ENCODE results near the gene KMT2B.
"Not testable (repeated sequence)": the region's sequence is repeated elsewhere in the genome, so short reads cannot be mapped to it uniquely, and the experiment has no call there.

The KMT2B gene

DNA sequence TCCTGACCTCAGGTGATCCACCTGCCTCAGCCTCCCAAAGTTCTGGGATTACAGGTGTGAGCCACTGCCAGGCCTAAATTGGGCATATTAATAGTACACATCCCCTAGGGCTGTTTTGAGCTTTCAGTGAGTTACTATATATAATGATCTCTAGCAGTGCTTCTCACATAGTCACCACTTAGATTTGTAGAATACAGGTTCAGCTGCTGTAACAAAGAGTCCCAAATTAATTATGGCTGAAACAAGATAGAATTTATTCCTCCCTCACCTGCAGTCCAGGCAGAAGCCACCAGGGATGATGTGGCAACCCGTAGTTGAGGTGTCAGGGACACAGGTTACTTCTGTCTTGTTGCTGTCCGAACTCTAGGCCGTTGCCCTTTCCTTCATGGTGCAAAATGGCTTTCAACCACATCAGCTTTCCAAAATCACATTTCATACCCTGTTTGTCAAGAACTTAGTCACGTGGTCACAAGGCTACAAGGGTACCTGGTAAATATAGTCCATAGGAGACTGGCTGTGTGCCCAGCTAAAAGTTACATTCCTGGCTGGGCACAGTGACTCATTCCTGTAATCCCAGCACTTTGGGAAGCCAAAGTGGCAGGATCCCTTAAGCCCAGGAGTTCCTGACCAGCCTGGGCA, 43.0 kb downstream of the KMT2B start:
- TF ChIP-seq POLR2A (IDR thresholded peaks at IDR 0.05; ENCODE audit: low read depth, low read length) (no peak), POU2F2 (IDR thresholded peaks at IDR 0.05; ENCODE audit: low read depth, low read length) (no peak), SPI1 (IDR thresholded peaks at IDR 0.05; ENCODE audit: low read depth, low read length) (no peak), TAF1 (IDR thresholded peaks at IDR 0.05; ENCODE audit: low read depth, low read length) (no peak), PAX5 (IDR thresholded peaks at IDR 0.05; ENCODE audit: insufficient read depth, low read length, severe bottlenecking) (no peak), POLR2AphosphoS5 (IDR thresholded peaks at IDR 0.05; ENCODE audit: low read depth, low read length) (no peak)
- no peak for DNase-seq (ENCODE audit: insufficient read length, low spot score)
- FAIRE-seq, result no peak

DNA sequence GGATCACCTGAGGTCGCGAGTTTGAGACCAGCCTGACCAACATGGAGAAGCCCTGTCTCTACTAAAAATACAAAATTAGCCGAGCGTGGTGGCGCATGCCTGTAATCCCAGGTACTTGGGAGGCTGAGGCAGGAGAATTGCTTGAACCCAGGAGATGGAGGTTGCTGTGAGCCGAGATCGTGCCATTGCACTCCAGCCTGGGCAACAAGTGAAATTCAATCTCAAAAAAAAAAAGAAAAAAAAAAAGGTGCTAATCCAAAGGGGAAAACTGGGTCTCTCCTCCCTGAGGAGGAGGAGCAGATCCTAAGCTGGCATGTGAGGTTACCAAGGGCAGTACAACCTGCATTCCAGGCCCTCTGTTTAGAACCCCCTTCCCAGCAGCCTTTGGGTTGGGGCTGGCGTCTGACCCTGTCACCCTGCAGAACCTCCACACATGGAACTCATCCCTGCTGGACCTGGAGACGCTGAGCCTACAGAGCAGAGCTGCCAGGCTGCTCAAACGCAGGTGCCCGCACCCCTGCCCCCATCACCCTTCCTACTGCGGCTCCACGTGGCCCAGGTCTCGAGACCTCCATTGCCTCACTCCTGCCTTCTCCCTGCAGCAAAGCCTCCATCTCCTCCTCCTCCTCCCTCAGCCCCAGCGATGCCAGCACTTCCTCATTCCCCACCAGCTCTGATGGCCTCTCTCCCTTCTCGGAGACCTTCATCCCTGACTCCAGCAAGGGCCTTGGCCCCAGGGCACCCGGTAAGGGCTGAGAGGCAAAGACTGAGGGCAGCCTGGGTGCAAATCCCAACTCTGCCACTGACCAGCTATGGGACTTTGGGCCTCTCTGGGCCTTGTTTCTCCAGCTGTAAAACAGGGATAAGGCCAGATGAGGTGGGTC, 46.9 kb downstream of the KMT2B start:
- no peak for DNase-seq (ENCODE audit: insufficient read length, low spot score)
- no peak for FAIRE-seq

DNA sequence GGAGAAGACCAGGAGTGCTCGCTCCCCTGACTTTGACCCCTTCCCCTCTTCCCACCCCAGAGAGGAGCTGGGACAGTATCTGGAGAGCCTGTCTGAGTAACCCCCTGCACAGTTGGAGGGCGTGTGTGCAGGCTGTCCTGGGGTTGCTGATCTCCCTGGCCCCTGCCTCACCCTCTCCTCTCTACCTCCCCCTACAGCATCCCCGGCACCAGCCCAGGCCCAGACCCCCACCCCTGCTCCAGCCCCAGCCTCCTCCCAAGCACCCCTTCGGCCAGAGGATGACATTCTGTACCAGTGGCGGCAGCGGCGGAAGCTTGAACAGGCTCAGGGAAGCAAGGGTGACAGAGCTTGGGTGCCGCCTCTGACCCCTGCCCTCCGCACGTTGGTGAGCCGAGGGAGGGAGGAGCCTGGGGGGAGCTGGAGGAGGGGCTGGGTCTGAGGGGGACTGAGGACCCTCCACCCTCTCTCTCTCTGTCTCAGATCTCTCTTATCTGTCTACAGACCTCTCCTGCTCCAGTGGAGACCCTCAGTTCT, 48.8 kb downstream of the KMT2B start:
- TF ChIP-seq TAF1 (IDR thresholded peaks at IDR 0.05; ENCODE audit: low read depth, low read length) (no peak), POLR2A (IDR thresholded peaks at IDR 0.05; ENCODE audit: low read depth, low read length) (0 out of 2 replicates have a peak, but pooled peaks have one; percentile 24), POU2F2 (IDR thresholded peaks at IDR 0.05; ENCODE audit: low read depth, low read length) (no peak), PAX5 (IDR thresholded peaks at IDR 0.05; ENCODE audit: insufficient read depth, low read length, severe bottlenecking) (no peak), SPI1 (IDR thresholded peaks at IDR 0.05; ENCODE audit: low read depth, low read length) (no peak)
- DNase-seq (ENCODE audit: insufficient read length, low spot score), result no peak
- no peak for FAIRE-seq

More for the DNA sequence above, 46.9 kb downstream of the KMT2B start:
- TF ChIP-seq PAX5 (IDR thresholded peaks at IDR 0.05; ENCODE audit: insufficient read depth, low read length, severe bottlenecking), result no peak
- no peak for TF ChIP-seq POLR2A (IDR thresholded peaks at IDR 0.05; ENCODE audit: low read depth, low read length)
- no peak for TF ChIP-seq POLR2AphosphoS5 (IDR thresholded peaks at IDR 0.05; ENCODE audit: low read depth, low read length)
- TF ChIP-seq TAF1 (IDR thresholded peaks at IDR 0.05; ENCODE audit: low read depth, low read length), result no peak
- TF ChIP-seq POU2F2 (IDR thresholded peaks at IDR 0.05; ENCODE audit: low read depth, low read length), result no peak
- no peak for TF ChIP-seq SPI1 (IDR thresholded peaks at IDR 0.05; ENCODE audit: low read depth, low read length)

DNA sequence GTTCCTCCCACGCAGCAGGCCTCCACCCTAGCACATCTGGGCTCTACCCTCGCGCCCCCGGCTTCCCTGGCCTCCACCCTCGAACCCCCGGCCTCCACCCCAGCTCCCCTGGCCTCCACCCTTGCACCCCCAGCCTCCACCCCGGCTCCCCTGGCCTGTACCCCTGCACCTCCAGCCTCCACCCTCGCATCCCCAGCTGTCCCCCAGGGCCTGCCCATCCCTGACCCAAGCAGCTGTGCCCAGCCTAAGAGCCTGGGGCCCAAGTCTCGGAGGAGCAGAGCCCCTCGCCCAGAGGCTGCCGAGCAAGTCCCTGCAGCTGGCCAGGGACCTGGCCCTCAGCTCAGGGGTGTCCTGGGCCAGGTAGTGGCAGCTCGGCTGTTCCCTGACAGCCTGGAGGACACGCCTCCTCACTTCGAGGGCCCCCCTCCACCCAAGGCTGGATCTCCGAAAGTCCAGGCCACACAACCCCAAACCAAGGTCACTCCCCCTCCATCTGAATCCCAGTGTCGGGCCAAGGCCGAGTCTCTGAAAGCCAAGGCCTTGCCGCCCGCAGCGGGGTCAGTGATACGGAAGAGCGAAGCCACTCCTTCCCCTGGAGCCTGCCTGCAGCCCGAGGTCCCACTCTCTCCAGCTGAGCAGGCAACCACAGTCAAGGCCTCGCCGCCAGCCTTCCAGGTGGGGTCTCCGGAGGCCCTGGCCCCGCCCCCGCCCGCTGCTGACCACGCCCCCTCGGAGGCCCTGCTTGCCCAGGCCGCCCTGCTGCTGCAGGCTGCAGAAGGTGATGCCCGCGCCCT, 49.7 kb downstream of the KMT2B start:
- DNase-seq (ENCODE audit: insufficient read length, low spot score) (no peak), FAIRE-seq (no peak)
- TF ChIP-seq POLR2A (IDR thresholded peaks at IDR 0.05; ENCODE audit: low read depth, low read length), result no peak
- no peak for TF ChIP-seq POU2F2 (IDR thresholded peaks at IDR 0.05; ENCODE audit: low read depth, low read length)
- no peak for TF ChIP-seq SPI1 (IDR thresholded peaks at IDR 0.05; ENCODE audit: low read depth, low read length)
- TF ChIP-seq POLR2AphosphoS5 (IDR thresholded peaks at IDR 0.05; ENCODE audit: low read depth, low read length), result no peak
- TF ChIP-seq PAX5 (IDR thresholded peaks at IDR 0.05; ENCODE audit: insufficient read depth, low read length, severe bottlenecking), result no peak
- TF ChIP-seq TAF1 (IDR thresholded peaks at IDR 0.05; ENCODE audit: low read depth, low read length), result no peak

DNA sequence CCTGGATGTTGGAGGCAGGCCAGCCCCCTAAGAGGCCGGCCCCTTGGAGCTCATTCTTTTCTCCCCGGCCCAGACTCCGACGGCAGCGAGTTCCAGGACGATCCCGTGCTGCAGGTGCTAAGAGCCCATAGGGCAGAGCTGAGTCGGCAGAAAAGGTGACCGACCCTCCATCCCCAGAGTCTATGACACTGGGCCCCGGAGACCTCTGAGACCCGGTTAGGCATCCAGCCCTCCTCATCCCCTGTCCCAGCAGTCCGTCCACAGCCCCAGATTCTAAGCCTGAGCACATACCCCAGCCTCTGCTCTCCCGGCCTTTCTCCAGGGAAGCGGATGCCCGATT, 50.2 kb downstream of the KMT2B start:
- DNase-seq (ENCODE audit: insufficient read length, low spot score), result no peak
- no peak for TF ChIP-seq POLR2A (IDR thresholded peaks at IDR 0.05; ENCODE audit: low read depth, low read length)
- TF ChIP-seq POLR2AphosphoS5 (IDR thresholded peaks at IDR 0.05; ENCODE audit: low read depth, low read length), result no peak
- no peak for FAIRE-seq

DNA sequence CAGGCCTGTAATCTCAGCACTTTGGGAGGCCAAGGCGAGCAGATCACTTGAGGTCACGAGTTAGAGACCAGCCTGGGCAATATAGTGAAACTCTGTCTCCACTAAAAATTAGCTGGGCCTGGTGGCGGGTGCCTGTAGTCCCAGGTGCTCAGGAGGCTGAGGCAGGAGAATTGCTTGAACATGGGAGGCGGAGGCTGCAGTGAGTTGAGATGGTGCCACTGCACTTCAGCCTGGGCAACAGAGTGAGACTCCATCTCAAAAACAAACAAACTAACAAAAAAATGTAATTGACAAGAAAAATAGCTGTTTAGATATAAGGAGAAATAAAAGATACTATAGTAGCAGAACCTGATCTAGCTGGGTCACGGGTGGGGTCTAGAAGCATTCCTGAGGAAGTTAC, 54.6 kb downstream of the KMT2B start:
- not testable (repeated sequence) for FAIRE-seq; DNase-seq (ENCODE audit: insufficient read length, low spot score)

DNA sequence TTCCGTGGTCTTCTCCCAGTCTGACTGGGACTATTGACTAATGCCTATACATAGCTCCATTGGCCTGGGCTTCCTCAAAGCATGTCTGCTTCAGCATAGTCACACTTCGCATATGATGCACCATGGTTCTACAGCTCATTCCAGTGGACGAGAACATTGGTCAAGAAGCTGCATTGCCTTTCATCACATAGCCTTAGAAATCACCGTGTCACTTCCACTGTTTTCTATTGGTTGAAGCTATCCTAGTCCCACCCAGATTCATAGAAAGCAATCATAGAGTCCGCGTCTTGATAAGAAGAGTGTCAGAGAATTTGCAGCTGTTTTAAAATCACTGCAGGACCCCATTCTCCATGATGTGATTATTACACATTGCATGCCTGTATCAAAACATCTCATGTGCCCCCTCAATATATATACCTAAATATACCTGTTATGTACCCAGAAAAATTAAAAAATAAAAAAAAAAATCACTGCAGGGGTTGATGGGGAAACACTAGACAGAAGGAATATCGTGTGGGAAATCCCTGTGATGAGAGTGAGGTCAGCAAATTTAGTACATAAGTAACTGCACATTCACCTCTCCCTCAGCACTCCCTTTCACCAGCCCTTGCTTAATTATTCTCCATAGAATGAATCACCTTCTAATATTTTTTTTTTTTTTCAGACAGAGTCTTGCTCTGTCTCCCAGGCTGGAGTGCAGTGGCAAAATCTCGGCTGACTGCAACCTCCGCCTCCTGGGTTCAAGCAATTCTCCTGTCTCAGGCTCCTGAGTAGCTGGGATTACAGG, 55.4 kb downstream of the KMT2B start:
- no peak for DNase-seq (ENCODE audit: insufficient read length, low spot score)
- TF ChIP-seq SPI1 (IDR thresholded peaks at IDR 0.05; ENCODE audit: low read depth, low read length) (no peak), PAX5 (IDR thresholded peaks at IDR 0.05; ENCODE audit: insufficient read depth, low read length, severe bottlenecking) (no peak), POLR2A (IDR thresholded peaks at IDR 0.05; ENCODE audit: low read depth, low read length) (no peak), POLR2AphosphoS5 (IDR thresholded peaks at IDR 0.05; ENCODE audit: low read depth, low read length) (no peak), TAF1 (IDR thresholded peaks at IDR 0.05; ENCODE audit: low read depth, low read length) (no peak)
- no peak for FAIRE-seq

DNA sequence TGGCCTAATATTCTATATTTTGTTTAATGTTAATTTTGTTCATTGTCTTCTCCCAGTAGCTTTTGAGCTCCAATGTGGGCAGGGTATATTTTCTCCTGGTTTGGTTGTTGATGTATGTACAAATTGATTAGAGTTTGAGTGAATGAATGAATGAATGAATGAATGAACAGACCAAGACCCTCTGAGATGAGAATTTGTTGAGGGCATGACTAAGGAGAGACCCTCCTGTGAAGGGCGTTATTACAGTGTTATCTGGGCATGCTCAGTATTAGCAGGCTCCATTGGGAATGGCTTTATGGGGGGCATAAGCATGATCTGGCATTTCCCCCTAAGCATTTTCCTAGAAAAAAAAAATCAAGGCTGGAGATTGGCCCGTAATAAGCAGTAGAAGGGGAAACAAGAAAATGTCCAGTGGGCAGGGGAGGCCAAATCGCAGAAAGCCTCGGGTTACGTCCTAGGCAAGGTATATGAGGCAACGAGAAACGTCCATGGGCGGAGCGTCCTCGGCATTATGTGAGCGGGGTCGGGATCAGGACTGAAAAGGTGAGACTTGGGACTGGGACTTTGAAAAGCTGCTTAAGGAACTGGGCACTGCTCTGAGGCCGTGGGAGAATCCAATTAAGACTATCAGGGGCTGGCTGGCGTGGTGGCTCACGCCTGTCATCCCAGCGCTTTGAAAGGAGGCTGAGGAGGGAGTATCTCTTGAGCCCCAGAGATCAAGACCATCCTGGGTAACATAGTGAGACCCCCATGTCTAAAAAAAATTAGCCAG, 56.7 kb downstream of the KMT2B start:
- FAIRE-seq (no peak), DNase-seq (ENCODE audit: insufficient read length, low spot score) (no peak)
- no peak for TF ChIP-seq TAF1 (IDR thresholded peaks at IDR 0.05; ENCODE audit: low read depth, low read length)
- TF ChIP-seq POLR2A (IDR thresholded peaks at IDR 0.05; ENCODE audit: low read depth, low read length), result no peak
- no peak for TF ChIP-seq POLR2AphosphoS5 (IDR thresholded peaks at IDR 0.05; ENCODE audit: low read depth, low read length)
- TF ChIP-seq SPI1 (IDR thresholded peaks at IDR 0.05; ENCODE audit: low read depth, low read length), result no peak
- no peak for TF ChIP-seq POU2F2 (IDR thresholded peaks at IDR 0.05; ENCODE audit: low read depth, low read length)
- TF ChIP-seq PAX5 (IDR thresholded peaks at IDR 0.05; ENCODE audit: insufficient read depth, low read length, severe bottlenecking), result no peak

Measured in GM12891 (cell line).